Subcutaneous adipose tissue (tissue), 4 donors: ENCODE data around the gene ZMIZ1. TPM values are rescaled to one million over a fixed set of nuclear protein-coding genes. Genes with fewer than 3 reads are reported as not detected.

ENCODE experiments used
- total RNA-seq, 4 donors: library from RNA; depleted of rRNA; stranded (reverse); fragments of >200 nt; gene quantifications; one replicate each; pipeline ENCODE4 v1.1.0, GENCODE V29; 2016
- TF ChIP-seq, protein P1 (sequence below): fragments of 450-650 bp; IDR thresholded peaks from one replicate; pipeline ENCODE4 v1.5.1; 2016; ENCODE audit warnings: low read depth, mild to moderate bottlenecking, control low read depth, antibody characterized with exemption, moderate library complexity

ZMIZ1 gene
- total RNA-seq, 4 donors from 2014 or later = 38.1 to 70.6 (median 51.4) TPM

DNA sequence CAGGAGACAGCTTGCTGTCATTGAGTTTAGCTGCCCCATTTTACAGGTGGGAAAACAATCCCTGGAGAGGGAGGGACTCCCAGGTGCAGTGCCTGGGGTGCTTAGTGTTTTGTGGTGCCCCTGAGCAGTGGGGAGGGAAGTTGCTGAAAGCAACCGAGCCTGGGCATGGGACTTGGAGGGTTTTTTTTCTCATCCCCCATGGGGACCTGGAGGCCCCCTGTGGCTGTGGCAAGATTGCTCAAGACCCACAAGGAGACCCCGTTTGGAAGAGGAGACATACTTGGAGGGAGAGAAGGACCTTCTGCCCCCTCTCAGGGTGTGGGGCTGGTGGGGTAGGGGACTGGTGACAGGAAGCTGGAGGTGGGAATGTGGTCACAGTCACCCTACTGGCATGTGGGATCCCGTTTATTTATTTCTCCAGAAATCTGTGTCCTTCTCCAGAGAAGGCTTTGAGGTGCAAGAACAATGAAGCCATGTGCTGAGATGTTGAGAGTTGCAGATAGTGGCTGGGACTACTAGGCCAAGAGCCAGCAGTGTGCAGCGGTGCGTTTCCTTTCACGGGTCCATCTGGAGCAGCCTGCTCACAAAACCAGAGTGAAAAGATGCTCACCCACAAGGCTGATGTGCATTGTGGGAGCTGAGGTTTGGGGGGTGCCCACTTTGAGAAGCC is 21.5 kb downstream of the ZMIZ1 start:
- TF ChIP-seq, protein P1, sequence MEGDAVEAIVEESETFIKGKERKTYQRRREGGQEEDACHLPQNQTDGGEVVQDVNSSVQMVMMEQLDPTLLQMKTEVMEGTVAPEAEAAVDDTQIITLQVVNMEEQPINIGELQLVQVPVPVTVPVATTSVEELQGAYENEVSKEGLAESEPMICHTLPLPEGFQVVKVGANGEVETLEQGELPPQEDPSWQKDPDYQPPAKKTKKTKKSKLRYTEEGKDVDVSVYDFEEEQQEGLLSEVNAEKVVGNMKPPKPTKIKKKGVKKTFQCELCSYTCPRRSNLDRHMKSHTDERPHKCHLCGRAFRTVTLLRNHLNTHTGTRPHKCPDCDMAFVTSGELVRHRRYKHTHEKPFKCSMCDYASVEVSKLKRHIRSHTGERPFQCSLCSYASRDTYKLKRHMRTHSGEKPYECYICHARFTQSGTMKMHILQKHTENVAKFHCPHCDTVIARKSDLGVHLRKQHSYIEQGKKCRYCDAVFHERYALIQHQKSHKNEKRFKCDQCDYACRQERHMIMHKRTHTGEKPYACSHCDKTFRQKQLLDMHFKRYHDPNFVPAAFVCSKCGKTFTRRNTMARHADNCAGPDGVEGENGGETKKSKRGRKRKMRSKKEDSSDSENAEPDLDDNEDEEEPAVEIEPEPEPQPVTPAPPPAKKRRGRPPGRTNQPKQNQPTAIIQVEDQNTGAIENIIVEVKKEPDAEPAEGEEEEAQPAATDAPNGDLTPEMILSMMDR = no peak

DNA sequence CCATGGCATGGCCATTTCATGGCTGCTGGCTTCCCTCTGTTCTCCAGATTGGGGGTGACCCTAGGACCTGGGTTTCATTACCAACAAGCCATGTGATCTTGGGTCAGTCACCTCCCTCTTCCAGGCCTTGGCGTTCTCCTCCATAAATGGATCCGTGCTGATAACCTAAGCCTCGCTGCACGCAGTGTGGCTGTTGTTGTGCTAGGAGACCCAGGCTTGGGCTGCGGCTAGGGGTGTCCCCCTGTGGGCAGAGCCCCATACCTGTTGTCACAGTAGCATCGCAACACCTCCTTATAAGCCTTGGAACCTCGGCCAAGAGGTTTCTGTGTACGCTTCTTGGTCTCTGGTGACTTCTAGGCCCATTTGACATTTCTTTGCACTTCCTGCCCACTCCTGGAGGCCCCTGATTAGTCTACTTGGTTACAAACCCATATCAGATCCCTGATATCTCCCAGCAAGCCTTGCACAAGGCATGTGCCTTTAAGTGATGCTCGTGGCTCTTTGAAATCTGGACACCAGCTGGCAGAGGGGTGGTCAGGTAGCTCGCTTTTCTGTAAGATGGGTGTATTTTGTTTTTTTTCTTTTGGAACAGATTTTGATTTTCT is 23.6 kb downstream of the ZMIZ1 start:
- TF ChIP-seq, protein P1 = no peak

DNA sequence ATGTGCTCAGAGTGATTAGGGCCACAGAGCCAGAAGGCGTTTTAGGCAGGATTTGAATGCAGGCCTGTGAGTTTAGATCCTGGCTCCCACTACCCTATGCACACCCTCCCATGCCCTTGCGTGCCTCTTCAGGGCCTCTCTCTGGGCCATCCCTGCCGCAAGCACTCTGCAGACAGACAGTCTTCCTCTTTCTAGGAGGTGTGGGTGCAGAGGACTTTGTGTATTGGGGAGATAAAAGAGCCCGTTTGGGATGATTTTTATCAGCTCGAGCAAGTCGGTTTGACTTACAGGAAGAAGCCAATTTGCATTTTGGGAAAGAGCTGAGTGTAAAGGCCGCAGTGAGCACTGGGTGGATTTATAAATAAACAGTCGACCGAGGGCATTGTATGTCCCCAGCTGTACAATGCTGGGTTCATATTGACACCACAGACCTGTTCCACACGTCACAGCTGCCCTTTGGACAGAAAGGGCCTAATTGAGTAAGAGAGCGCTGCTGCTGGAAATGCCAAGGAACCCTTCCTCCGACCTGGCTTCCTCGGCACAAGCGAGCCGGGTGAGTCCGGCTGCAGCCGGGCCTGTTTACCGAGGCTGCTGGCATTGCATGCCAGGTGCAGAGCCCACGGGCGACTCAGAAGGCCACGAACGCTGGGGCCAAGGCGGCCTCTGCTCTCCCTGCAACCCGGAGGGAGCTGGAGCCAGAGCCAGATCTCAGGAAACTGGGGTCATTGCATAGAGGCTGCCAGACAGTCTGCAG is 25.1 kb downstream of the ZMIZ1 start:
- TF ChIP-seq, protein P1 = no peak

DNA sequence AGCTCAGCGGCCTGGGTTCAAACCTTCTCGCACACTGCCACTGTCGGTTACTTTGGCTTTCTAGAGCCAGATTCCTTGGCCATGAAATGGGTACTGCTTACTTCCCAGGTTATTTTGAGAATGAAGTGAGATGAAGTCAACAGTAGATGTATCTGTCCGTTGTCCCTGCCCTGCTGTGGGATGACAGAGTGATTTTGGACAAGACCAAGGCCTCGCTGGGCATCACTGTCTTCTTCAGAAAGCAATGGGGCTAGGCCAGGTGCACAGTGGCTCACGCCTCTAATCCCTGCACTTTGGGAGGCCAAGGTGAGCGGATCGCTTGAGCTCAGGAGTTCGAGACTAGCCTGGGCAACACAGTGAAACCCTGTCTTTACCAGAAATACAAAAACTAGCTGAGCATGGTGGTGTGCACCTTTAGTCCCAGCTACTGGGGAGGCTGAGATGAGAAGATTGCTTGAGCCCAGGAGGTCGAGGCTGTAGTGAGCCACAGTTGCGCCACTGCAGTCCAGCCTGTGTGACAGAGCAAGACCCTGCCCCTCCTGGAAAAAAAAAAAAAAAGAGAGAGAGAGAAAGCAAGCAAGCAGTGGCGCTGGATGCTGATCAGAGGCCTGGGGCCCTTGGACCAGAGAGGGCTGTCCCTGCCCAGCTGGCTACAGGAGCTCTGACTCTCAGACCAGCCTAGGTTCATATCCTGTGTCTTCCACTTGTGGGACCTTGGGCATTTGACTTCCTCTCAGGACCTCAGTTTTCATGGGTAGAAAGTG is 25.8 kb downstream of the ZMIZ1 start:
- TF ChIP-seq, protein P1 = no peak

DNA sequence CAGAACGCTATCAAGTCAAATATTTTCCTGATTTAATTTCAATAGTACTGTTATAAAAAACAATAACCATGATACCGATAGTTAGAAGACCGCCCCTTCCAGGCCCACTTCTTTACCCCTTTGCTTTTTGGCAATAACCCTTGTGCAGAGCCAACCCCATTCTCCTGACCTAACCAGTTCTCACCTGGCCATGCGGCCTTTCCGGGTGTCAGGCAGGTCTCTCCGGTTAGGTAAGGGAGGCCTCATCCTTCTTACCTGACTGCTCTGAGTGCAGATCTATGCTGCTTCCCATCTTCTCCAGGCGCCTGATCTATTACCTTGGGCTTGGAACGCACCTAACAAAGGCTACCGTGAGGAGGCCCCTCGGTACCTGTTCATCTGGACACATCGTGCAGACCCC is 26.6 kb downstream of the ZMIZ1 start:
- TF ChIP-seq, protein P1 = no peak

DNA sequence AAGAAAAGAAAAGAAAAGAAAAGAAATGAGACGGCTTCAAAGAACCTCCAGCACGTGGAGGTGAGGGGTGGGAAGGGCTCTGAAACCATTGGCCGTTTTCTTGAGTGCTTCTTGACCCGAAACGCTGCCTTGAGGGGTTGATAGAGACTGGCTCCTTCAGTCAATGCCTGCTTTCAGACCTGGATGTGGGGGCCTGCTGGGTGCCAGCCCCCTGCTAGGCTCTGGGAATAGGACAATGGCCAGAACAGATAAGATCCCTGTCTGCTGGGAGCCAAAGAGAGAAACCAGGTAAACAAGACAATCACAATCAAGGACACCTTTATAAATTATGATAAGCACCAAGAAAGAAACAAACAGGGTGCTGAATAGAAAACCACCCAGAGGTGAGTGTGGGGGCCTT is 27.7 kb downstream of the ZMIZ1 start:
- TF ChIP-seq, protein P1 = no peak
